ENCODE data around the gene TMEM52B.

Gene TMEM52B

DNA sequence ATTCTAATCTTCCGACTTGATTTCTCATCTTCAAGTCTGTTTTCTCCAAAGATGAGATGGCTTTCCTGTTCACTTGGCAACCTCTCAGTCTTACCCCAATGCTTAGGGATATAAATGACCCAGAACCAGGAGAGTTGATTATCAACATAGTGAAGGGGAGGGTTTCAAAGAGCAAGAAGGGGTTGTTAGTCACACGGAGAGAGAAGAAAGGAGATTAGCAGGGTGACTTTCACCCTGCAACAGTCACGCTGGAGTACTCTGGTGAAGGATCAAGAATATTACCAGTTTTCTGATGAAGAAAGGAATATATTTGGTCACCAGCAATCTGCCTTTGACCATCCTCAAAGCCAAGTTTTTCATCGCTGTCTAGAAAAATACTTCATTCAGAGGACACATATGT is at the start of gene TMEM52B:
TMEM52B (plus strand) TSS at position 212 of the 400 bp plus-strand sequence. CDS start 543 bp downstream, outside the sequence.
- DNase-seq = no peak

GRCh38 chr12:10130042-10130441 is 48.8 kb upstream of the TMEM52B start, which contains the start of gene CLEC7A:
CLEC7A (minus strand) TSS chr12:10130199; CDS start chr12:10130082, 117 bp downstream.
- no peak for DNase-seq

DNA sequence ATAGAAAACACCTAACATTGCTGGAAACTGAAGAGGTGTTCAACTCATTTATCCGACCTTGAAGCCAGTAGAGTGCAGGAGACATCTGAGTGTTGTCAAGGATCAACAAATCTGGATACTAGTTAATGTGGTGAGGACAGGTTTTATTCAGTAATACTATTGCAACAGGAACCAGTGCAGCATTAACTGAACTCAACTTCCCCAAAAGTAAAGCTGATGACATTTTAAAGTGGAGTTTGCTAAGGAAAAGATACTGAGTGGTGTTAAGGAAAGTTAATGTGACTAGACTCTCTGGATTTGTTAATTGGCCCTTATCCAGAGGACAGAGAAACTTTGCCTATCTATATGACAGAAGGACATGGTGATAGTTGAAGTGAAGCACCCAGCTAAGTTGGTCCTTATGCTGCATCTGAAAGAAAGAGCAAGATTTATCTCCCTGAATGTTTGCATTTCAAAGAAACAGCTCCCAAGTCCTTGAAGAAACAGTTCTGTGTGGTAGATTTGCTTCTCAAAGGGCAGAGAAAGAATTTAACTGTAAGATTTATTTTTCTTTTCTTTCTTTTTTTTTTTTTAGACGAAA is 47.6 kb upstream of the TMEM52B start:
- DNase-seq = no peak

DNA sequence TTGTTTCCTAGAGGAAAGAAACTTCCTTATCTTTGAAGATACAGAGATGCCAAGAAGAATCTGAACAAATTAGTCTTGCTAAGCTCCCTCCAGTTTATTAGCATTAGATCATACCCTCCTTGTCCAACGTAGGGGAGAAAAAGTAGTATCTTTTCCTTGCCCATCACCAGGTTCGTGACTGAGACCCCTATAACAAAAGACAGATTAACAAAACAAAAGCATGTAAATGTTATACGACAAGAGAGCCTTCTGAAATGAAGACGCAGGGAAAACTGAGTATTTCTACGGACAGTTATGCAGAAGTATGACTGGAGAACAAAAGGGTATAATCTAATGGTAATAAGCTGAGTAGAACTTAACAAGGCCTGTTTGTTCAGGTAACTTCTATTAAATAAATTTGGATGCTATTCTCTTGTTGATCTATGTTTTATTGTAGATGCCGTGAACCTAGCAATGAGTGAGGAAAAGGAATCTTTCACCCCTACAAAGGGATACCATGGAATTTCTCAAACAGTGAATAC is 45.9 kb upstream of the TMEM52B start:
- DNase-seq = no peak

DNA sequence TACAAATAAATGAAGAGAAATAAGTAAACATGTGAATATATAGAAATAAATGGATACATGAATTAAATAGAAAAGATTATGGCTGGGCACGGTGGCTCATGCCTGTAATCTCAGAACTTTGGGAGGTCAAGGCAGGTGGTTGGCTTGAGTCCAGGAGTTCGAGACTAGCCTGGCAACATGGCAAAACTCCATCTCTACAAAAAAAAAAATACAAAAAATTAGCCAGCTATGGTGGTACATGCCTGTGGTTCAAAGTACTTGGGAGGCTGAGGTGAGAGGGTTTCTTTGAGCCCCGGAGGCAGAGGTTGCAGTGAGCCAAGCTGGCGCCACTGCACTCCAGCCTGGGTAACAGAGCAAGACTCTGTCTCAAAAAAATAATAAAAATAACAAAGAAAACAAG is 43.7 kb upstream of the TMEM52B start:
- no peak for DNase-seq

DNA sequence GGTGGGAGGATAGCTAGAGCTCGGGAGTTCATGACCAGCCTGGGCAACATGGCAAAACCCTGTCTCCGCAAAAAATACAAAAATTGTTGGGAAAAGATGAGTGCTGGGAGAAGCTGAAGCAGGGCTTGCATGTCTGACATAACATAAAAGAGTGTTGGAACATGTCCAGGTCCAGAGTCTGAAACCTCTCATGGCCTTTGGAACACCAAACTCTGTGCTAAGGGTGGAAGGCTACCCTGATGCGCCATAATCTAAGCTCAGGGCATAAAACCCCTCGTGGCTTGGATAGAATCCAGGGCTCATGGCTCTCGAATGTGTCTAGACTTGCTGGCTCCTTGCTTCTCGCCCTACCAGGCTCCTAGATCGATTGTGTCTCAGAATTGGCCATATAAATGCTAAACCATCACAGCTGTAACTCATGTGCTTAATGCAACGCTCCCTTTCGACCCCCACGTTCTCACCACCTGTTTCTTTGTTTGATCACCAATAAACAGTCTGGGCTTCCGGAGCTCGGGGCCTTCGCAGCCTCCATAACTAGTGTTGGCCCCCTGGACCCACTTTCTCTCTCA is 42.1 kb upstream of the TMEM52B start:
- no peak for DNase-seq

- DNase-seq = peak; percentile 60
Observed at GRCh38 chr12:10140001-10140400, 38.8 kb upstream of the TMEM52B start.

DNA sequence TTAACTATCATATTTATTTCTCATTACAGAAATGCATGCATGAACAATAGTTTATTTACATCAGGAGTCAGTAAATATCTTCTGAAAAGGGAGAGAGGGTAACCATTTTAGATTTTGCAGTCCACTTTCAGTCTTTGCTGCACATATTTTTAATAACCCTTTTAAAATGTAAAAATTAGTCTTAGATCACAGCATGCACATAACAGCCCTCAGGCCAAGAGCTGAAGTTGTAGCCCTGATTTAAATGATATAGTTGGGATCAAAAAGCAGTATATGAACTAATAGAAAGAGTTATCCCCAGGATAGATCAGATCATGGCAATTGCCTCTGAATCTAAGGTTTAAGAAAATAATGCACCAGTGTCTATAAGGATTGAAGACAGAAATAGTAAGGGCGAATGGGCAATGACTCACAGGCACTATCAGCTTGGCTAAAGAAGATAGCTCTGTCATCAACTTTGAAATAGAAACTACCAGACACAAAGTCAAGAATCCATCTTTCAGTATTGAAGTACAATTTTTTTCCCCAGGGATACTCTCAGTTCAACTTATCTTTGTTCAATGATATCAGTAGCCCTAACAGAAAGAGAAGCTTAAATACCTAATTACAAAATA is 35.7 kb upstream of the TMEM52B start:
- no peak for DNase-seq

GRCh38 chr12:10147714-10148403 is 31.0 kb upstream of the TMEM52B start:
- no peak for DNase-seq

- DNase-seq = no peak
Observed at GRCh38 chr12:10151621-10152020, 27.2 kb upstream of the TMEM52B start.

- peak; percentile 79 for DNase-seq
Observed at GRCh38 chr12:10153271-10154144, 25.3 kb upstream of the TMEM52B start.

- no peak for DNase-seq
Observed at GRCh38 chr12:10154145-10154496, 24.7 kb upstream of the TMEM52B start.

DNA sequence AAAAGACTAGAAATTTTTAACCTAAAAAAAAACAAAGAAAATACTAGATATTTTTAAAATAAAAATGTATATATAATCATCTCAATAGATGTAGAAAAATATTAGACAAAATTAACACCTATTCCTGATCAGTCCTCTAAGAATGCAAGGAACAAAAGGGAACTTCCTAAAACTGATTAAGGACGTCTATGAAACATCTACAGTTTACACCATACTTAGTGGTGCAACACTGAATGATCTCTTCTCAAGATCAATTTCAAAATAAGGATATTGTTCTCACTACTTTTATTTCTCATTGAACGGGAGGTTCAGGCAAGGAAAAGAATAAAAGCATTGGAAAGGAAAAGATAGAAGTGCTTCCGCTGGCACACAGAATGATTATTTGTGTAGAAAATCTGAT is 22.9 kb upstream of the TMEM52B start:
- no peak for DNase-seq

DNA sequence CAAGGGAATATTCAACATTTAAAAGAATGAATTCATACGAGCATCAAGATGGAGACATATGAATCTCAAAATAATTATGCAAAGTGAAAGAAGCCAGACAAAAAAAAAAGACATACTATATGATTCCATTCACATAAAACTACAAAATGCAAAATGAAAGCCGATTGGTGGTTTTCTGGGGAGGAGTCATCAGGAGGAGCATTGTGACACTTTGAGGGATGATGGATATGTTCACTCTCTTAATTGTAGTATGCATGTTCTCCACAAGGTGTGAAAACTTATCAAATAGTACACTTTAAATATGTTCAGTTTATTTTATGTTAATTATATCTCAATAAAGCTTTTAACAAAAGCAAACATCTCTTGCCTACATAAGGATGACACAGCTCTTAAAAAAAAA is 20.4 kb upstream of the TMEM52B start:
- no peak for DNase-seq

DNA sequence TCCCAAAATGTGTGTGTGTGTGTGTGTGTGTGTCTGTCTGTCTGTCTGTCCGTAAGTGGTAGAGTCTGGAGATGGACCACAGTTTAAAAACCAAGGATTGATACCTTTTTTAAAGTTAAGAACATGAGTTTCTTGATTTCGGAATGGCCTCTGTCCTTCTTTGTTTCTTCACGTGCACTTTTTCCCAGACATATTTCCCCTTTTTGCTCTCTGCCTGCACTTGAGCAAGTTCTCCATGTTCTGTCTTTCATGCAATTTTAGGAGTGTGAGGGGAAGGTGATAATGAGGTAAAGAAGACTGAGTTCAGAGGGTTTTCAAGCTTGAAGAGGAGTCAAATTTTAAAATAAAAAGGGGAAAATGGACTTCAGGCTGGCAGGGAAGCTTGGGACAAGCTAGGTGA is 19.6 kb upstream of the TMEM52B start:
- no peak for DNase-seq

DNA sequence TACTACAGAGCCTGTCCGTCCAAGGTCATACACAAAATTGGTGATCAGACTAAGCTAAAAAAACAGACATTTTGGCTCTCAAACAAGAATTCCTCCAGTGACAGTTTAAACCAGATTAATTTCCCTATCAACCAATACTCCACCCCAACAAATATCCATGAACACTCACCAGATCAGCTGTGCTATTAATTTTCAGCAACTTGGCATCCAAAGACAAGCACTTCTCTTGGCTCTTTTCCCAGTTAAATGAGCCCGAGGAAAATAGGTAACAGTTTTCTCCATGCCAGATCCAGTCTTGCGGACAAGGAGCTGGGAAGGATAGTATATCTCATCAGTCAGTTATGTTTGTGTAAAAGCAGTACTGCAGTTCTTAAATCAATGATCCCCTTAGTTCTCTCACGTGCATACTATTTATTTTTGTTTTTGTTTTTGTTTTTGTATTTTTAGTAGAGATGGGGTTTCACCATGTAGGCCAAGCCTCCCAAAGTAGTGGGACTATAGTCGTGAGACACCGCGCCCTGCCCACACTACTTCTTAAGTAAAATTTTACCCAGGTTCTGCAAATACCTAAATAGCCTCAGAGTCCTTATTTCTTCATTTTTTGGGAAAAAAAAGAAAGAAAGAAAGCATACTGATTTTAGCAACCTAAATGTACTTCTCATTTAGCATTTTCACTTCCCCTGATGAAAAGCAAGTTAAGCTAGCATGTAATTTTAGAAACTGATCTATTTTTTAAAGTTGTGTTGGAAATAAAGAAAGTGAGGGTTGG is 18.0 kb upstream of the TMEM52B start:
- no peak for DNase-seq

DNA sequence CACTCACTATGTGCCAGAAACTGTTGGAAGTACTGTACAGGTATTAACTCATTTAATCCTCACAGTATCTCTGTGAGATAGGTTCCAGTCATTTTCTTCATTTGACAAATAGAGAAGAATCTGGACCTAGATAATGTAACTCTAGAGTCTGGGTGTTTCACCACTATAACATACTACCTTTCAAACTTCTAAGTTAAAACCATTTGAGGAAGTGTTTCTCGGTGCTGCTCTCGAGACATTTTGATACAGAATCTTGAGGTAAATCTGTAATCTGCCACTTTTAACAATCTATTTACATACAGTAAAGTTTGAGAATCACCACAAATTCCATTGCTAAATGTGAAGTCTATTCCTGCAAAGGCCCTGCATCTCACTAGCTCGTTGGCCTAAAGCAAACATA is 15.7 kb upstream of the TMEM52B start:
- no peak for DNase-seq

GRCh38 chr12:10165421-10165820 is 13.4 kb upstream of the TMEM52B start:
- DNase-seq = no peak

- no peak for DNase-seq
Observed at GRCh38 chr12:10167599-10167998, 11.2 kb upstream of the TMEM52B start.

GRCh38 chr12:10169104-10169503 is 9.7 kb upstream of the TMEM52B start:
- no peak for DNase-seq

DNA sequence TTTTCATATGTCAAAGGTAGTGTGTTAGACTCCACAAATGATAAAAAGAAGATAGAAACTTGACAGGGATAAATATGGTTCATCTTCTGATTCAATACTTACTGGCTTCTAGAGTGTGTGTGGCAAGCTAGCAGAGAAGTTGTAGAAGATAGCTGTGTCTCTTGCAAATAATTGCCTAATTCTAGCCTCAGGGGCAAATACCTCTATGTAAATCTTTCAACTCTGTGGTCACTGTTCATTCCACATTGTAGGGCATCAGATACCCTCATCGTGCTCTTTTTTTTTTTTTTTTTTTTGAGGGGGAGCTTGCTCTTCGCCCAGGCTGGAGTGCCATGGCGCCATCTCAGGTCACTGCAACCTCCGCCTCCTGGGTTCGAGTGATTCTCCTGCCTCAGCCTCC is 8.6 kb upstream of the TMEM52B start:
- DNase-seq = no peak
